K562 (cell line): ENCODE measurements around the gene PTH1R. TPM values are rescaled to one million over a fixed set of nuclear protein-coding genes. Genes with fewer than 3 reads are reported as not detected.

ENCODE experiments used
- C11orf30 ChIP-seq: fragments of 450-650 bp; IDR thresholded peaks from 2 replicates; pipeline ENCODE4 v1.6.1; 2016; ENCODE audit warnings: low read depth, mild to moderate bottlenecking
- FOXK2 ChIP-seq, 2 experiments: fragments of 450-650 bp; IDR thresholded peaks in 1 of 2; conservative IDR thresholded peaks in 1 of 2; 2 replicates each; pipeline ENCODE4 v1.6.1; 2016; ENCODE audit warnings: low read depth in 2 of 2, mild to moderate bottlenecking in 1 of 2
- HNRNPL ChIP-seq: fragments of 200-400 bp; formaldehyde crosslinking; IDR thresholded peaks from 2 replicates; pipeline ENCODE4 v1.6.1; 2017; ENCODE audit warnings: low read depth, mild to moderate bottlenecking, low read length
- KLF1 ChIP-seq: fragments of 450-650 bp; IDR thresholded peaks from 2 replicates; pipeline ENCODE4 v1.6.1; 2016; ENCODE audit warnings: missing genetic modification characterization, missing compliant biosample characterization
- MAFK ChIP-seq: IDR thresholded peaks from 2 replicates; pipeline ENCODE4 v1.6.1; 2011; ENCODE audit warnings: low read length, improper control_type of control experiment
- NFE2L1 ChIP-seq: fragments of 450-650 bp; IDR thresholded peaks from 2 replicates; pipeline ENCODE4 v1.6.1; 2016; ENCODE audit warnings: missing genetic modification characterization, low read depth, mild to moderate bottlenecking, missing compliant biosample characterization, moderate library complexity, borderline replicate concordance
- SIN3A ChIP-seq, 2 experiments: fragments of 150-350 bp in 1 of 2; IDR thresholded peaks; 2 replicates each; pipeline ENCODE4 v1.6.1; 2011 to 2016; ENCODE audit warnings: borderline replicate concordance in 2 of 2, low read depth in 2 of 2, low read length in 2 of 2, mild to moderate bottlenecking in 2 of 2, moderate library complexity in 2 of 2; ENCODE audit not compliant: control insufficient read depth in 1 of 2
- ZNF224 ChIP-seq: sonication (generic); formaldehyde crosslinking; IDR thresholded peaks from 2 replicates; pipeline ENCODE4 v1.8.0; 2022; ENCODE audit warnings: mild to moderate bottlenecking, missing genetic modification reagents
- polyA plus RNA-seq, 8 experiments: library from polyadenylated mRNA; depleted of rRNA in 4 of 8; stranded (reverse) in 5 of 8; unstranded in 3 of 8; fragments of >200 nt; fragmentation: Nextera tagmentation in 2 of 8; fragmentation: Illumina TruSeq in 1 of 8; extraction: Ambion mirVana in 2 of 8; extraction: Trizol in 1 of 8; gene quantifications; 2 replicates each; pipeline versions ENCODE4 v1.2.1 to v1.2.3, GENCODE V29; 2011 to 2014; ENCODE audit warnings: inconsistent platforms in 1 of 8, missing spikeins in 1 of 8
- total RNA-seq, 7 experiments: library from RNA; depleted of rRNA in 6 of 7; stranded (reverse); fragments of >200 nt in 6 of 7; fragmentation: Illumina TruSeq in 2 of 7; extraction: Trizol in 2 of 7; gene quantifications; 2 replicates each; pipeline versions ENCODE4 v1.2.1 to v1.2.3, GENCODE V29; 2011 to 2021; ENCODE audit warnings: low replicate concordance in 1 of 7
- TF ChIP-seq, protein P1 (sequence below): sonication (generic); formaldehyde crosslinking; IDR thresholded peaks from 2 replicates; pipeline ENCODE4 v1.9.0; 2022; ENCODE audit warnings: mild to moderate bottlenecking, missing genetic modification reagents
- TF ChIP-seq, protein P2 (sequence below): IDR thresholded peaks from 2 replicates; pipeline ENCODE4 v1.6.1; 2016; ENCODE audit warnings: missing genetic modification characterization, missing compliant biosample characterization
- TF ChIP-seq, protein P3 (sequence below): sonication (generic); formaldehyde crosslinking; IDR thresholded peaks from 2 replicates; pipeline ENCODE4 v1.8.0; 2022; ENCODE audit warnings: missing genetic modification reagents, mild to moderate bottlenecking, moderate library complexity, borderline replicate concordance
- TF ChIP-seq, protein P4 (sequence below): fragments of 450-650 bp; IDR thresholded peaks from 2 replicates; pipeline ENCODE4 v1.6.1; 2018; ENCODE audit not compliant: partially characterized antibody

The PTH1R gene
- total and polyA plus RNA-seq, 9 of the 15 experiments (the other 6 are each of a cell fraction or from before 2014, with no cell fraction given), result not detected

DNA sequence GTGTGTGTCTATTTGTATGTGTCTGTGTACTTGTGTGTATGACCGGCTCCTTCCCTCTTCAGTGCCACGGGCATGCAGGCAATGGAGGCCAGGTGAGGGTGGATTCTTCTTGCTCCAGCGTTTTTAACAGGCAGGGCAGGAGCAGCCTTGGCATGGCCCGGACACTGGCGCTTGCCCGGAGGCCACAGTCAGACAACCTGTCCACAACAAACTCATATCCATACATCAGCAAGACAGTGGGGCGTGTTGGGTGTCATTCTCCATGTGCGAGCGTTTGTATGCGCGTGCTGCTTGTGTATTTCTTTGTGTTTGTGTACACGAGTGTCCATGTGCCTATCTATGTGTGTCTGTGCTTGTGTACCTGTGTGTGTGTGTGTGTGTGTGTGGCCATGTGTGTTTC, 29.8 kb downstream of the PTH1R start (continued):
- TF ChIP-seq, protein P1, sequence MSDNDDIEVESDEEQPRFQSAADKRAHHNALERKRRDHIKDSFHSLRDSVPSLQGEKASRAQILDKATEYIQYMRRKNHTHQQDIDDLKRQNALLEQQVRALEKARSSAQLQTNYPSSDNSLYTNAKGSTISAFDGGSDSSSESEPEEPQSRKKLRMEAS (CRISPR knock-in tag), result 0 out of 2 replicates have a peak, but pooled peaks have one; percentile 28
- TF ChIP-seq, protein P2, sequence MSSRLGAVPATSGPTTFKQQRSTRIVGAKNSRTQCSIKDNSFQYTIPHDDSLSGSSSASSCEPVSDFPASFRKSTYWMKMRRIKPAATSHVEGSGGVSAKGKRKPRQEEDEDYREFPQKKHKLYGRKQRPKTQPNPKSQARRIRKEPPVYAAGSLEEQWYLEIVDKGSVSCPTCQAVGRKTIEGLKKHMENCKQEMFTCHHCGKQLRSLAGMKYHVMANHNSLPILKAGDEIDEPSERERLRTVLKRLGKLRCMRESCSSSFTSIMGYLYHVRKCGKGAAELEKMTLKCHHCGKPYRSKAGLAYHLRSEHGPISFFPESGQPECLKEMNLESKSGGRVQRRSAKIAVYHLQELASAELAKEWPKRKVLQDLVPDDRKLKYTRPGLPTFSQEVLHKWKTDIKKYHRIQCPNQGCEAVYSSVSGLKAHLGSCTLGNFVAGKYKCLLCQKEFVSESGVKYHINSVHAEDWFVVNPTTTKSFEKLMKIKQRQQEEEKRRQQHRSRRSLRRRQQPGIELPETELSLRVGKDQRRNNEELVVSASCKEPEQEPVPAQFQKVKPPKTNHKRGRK (tag), result no peak
- no peak for TF ChIP-seq ZNF224 (CRISPR knock-in tag)
- TF ChIP-seq, protein P3, sequence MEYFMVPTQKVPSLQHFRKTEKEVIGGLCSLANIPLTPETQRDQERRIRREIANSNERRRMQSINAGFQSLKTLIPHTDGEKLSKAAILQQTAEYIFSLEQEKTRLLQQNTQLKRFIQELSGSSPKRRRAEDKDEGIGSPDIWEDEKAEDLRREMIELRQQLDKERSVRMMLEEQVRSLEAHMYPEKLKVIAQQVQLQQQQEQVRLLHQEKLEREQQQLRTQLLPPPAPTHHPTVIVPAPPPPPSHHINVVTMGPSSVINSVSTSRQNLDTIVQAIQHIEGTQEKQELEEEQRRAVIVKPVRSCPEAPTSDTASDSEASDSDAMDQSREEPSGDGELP (CRISPR knock-in tag), result no peak
- TF ChIP-seq C11orf30, result no peak
- TF ChIP-seq, protein P4, sequence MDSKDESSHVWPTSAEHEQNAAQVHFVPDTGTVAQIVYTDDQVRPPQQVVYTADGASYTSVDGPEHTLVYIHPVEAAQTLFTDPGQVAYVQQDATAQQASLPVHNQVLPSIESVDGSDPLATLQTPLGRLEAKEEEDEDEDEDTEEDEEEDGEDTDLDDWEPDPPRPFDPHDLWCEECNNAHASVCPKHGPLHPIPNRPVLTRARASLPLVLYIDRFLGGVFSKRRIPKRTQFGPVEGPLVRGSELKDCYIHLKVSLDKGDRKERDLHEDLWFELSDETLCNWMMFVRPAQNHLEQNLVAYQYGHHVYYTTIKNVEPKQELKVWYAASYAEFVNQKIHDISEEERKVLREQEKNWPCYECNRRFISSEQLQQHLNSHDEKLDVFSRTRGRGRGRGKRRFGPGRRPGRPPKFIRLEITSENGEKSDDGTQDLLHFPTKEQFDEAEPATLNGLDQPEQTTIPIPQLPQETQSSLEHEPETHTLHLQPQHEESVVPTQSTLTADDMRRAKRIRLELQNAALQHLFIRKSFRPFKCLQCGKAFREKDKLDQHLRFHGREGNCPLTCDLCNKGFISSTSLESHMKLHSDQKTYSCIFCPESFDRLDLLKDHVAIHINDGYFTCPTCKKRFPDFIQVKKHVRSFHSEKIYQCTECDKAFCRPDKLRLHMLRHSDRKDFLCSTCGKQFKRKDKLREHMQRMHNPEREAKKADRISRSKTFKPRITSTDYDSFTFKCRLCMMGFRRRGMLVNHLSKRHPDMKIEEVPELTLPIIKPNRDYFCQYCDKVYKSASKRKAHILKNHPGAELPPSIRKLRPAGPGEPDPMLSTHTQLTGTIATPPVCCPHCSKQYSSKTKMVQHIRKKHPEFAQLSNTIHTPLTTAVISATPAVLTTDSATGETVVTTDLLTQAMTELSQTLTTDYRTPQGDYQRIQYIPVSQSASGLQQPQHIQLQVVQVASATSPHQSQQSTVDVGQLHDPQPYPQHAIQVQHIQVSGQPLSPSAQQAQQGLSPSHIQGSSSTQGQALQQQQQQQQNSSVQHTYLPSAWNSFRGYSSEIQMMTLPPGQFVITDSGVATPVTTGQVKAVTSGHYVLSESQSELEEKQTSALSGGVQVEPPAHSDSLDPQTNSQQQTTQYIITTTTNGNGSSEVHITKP, result no peak
- no peak for TF ChIP-seq FOXK2 (conservative IDR thresholded peaks at IDR 0.05 in 1 of 2, IDR thresholded peaks at IDR 0.05 in 1 of 2; ENCODE audit: low read depth in 2 of 2)
- TF ChIP-seq MAFK, result no peak
- TF ChIP-seq NFE2L1, result no peak
- no peak for TF ChIP-seq SIN3A (IDR thresholded peaks at IDR 0.05; ENCODE audit: borderline replicate concordance in 2 of 2, control insufficient read depth in 1 of 2, low read depth in 2 of 2, low read length in 2 of 2)
- no peak for TF ChIP-seq HNRNPL
- TF ChIP-seq KLF1 (tag), result no peak
